Measurements from ENCODE around the gene CARMIL1. TPM values are rescaled to one million over a fixed set of nuclear protein-coding genes. Genes with fewer than 3 reads are reported as not detected.
"Not testable (repeated sequence)": the region's sequence is repeated elsewhere in the genome, so short reads cannot be mapped to it uniquely, and the experiment has no call there.

The CARMIL1 gene
- total RNA-seq, 1 donor from 2014 or later: 3.4 TPM

GRCh38 chr6:25435416-25435985 lies 156.3 kb downstream of the CARMIL1 start:
- TF ChIP-seq, protein P1, sequence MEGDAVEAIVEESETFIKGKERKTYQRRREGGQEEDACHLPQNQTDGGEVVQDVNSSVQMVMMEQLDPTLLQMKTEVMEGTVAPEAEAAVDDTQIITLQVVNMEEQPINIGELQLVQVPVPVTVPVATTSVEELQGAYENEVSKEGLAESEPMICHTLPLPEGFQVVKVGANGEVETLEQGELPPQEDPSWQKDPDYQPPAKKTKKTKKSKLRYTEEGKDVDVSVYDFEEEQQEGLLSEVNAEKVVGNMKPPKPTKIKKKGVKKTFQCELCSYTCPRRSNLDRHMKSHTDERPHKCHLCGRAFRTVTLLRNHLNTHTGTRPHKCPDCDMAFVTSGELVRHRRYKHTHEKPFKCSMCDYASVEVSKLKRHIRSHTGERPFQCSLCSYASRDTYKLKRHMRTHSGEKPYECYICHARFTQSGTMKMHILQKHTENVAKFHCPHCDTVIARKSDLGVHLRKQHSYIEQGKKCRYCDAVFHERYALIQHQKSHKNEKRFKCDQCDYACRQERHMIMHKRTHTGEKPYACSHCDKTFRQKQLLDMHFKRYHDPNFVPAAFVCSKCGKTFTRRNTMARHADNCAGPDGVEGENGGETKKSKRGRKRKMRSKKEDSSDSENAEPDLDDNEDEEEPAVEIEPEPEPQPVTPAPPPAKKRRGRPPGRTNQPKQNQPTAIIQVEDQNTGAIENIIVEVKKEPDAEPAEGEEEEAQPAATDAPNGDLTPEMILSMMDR (IDR thresholded peaks at IDR 0.05): no peak

DNA sequence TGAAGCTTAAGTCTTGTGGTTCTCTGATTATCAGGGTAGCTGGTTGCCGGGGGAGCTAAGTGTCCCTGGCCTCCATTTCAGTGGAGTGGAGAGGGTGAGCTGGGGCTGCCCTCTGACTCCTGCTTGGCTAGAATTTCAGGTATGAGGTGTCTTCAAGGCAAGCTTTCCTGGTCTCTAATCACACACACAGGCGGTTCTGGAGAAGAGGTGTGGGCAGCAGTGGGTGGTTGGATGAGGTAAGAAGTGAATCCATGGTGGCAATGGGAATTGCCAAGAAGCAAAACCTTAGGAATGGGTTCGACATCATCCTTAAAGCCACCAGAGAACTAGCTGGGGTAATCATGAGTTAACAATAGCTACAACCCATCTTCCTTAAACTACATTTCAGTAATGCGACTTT lies 157.6 kb downstream of the CARMIL1 start:
- Mint-ChIP-seq H3K27ac (no peak overlapping the region), H3K36me3 (ENCODE audit: low read depth) (no peaks in the 10 kb centered on the region), H3K9me3 (no peaks in the 10 kb centered on the region), H3K4me3 (no peak overlapping the region), H3K27me3 (no peaks in the 10 kb centered on the region), H3K4me1 (peaks cover 12% of the 10 kb centered on the region)
- ChIA-PET POLR2A (no interaction called here), CTCF (interaction anchor here (1.6 kb wide), 1 partner anchor 53 kb away, joined by 5 read pairs; no protein-coding TSS in a partner anchor)
- DNase-seq (no peak), ATAC-seq (ENCODE audit: low read depth) (no peak)
- intact Hi-C loops (cut with micrococcal nuclease): no loop called here
- TF ChIP-seq, protein P1 (IDR thresholded peaks at IDR 0.05): no peak

More at GRCh38 chr6:25435416-25435985, 156.3 kb downstream of the CARMIL1 start:
- CTCF ChIA-PET: no interaction called here
- POLR2A ChIA-PET: no interaction called here
- DNase-seq (no peak), ATAC-seq (ENCODE audit: low read depth) (no peak)
- no peak overlapping the region for H3K27ac Mint-ChIP-seq
- no peaks in the 10 kb centered on the region for H3K9me3 Mint-ChIP-seq
- peaks cover 16% of the 10 kb centered on the region for H3K4me1 Mint-ChIP-seq
- intact Hi-C loops (cut with micrococcal nuclease): no loop called here
- peak overlapping the region; percentile 7 for H3K4me3 Mint-ChIP-seq
- H3K27me3 Mint-ChIP-seq: no peaks in the 10 kb centered on the region
- H3K36me3 Mint-ChIP-seq (ENCODE audit: low read depth): no peaks in the 10 kb centered on the region

- no peaks in the 10 kb centered on the region for H3K9me3 Mint-ChIP-seq
- CTCF ChIA-PET: interaction anchor here (1.8 kb wide), 1 partner anchor 174 kb away, joined by 3 read pairs; no protein-coding TSS in a partner anchor
- H3K27me3 Mint-ChIP-seq: no peaks in the 10 kb centered on the region
- intact Hi-C loops (cut with micrococcal nuclease): no loop called here
- ATAC-seq (ENCODE audit: low read depth) (no peak), DNase-seq (no peak)
- no peak overlapping the region for H3K4me3 Mint-ChIP-seq
- TF ChIP-seq, protein P1 (IDR thresholded peaks at IDR 0.05): no peak
- no peaks in the 10 kb centered on the region for H3K36me3 Mint-ChIP-seq (ENCODE audit: low read depth)
- POLR2A ChIA-PET: no interaction called here
- peaks cover 12% of the 10 kb centered on the region for H3K4me1 Mint-ChIP-seq
- no peak overlapping the region for H3K27ac Mint-ChIP-seq
Observed at GRCh38 chr6:25439368-25439767, 160.2 kb downstream of the CARMIL1 start.

GRCh38 chr6:25441663-25442270 lies 162.6 kb downstream of the CARMIL1 start:
- intact Hi-C loops (cut with micrococcal nuclease): no loop called here
- Mint-ChIP-seq H3K4me3 (no peak overlapping the region), H3K9me3 (peaks cover 7% of the 10 kb centered on the region), H3K36me3 (ENCODE audit: low read depth) (peaks cover 15% of the 10 kb centered on the region), H3K27me3 (no peaks in the 10 kb centered on the region), H3K4me1 (peaks cover 14% of the 10 kb centered on the region), H3K27ac (no peak overlapping the region)
- POLR2A ChIA-PET: no interaction called here
- no peak for DNase-seq
- CTCF ChIA-PET: interaction anchor here (0.6 to 1.0 kb wide), 2 partner anchors 48 to 68 kb away, joined by 3 read pairs; no protein-coding TSS in a partner anchor
- no peak for ATAC-seq (ENCODE audit: low read depth)
- TF ChIP-seq, protein P1 (IDR thresholded peaks at IDR 0.05): no peak

DNA sequence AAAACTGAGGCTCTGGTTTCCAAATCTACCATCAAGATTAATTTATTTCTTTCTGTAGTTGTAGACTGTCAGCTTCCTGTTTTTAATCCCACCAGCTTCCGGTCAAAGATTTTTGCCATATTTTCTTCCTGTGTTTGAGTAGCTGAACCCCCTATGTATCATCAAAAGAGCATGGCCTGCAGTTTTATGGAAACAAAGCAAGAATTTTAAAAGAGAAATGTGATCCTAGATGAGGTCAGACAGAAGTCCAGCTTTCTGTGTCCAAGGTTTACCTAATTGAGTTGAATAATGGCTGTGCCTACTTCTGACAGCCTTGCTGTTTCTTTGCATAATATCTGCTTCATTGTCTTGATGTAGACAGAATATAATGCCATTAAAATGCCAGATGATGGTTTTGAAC lies 163.7 kb downstream of the CARMIL1 start:
- Mint-ChIP-seq H3K36me3 (ENCODE audit: low read depth) (peaks cover 15% of the 10 kb centered on the region), H3K4me3 (no peak overlapping the region), H3K4me1 (peaks cover 24% of the 10 kb centered on the region), H3K9me3 (peaks cover 7% of the 10 kb centered on the region), H3K27me3 (no peaks in the 10 kb centered on the region), H3K27ac (no peak overlapping the region)
- no peak for DNase-seq
- POLR2A ChIA-PET: no interaction called here
- intact Hi-C loops (cut with micrococcal nuclease): no loop called here
- CTCF ChIA-PET: interaction anchor here (0.6 to 1.0 kb wide), 2 partner anchors 47 to 119 kb away, joined by 3 read pairs; no protein-coding TSS in a partner anchor
- TF ChIP-seq, protein P1 (IDR thresholded peaks at IDR 0.05): no peak
- no peak for ATAC-seq (ENCODE audit: low read depth)

DNA sequence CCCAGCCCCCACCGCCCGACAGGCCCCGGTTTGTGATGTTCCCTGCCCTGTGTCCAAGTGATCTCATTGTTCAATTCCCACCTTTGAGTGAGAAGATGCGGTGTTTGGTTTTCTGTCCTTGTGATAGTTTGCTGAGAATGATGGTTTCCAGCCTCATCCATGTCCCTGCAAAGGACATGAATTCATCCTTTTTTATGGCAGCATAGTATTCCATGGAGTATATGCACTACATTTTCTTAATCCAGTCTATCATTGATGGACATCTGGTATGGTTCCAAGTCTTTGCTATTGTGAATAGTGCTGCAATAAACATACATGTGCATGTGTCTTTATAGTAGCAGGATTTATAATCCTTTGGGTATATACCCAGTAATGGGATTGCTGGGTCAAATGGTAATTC lies 165.3 kb downstream of the CARMIL1 start:
- H3K27ac Mint-ChIP-seq; H3K4me3 Mint-ChIP-seq; H3K27me3 Mint-ChIP-seq; H3K9me3 Mint-ChIP-seq; DNase-seq; ATAC-seq (ENCODE audit: low read depth); POLR2A ChIA-PET; intact Hi-C loops (cut with micrococcal nuclease); CTCF ChIA-PET: not testable (repeated sequence)
- H3K36me3 Mint-ChIP-seq (ENCODE audit: low read depth): peaks cover 15% of the 10 kb centered on the region
- peaks cover 24% of the 10 kb centered on the region for H3K4me1 Mint-ChIP-seq
